HepG2 (cell line): Measurements from ENCODE around the gene ZMYND19. TPM values are rescaled to one million over a fixed set of nuclear protein-coding genes. Genes with fewer than 3 reads are reported as not detected.

Experiments
- ATAC-seq: fragments of 200-7000 bp; cut with Tn5 transposase; 3 replicates; pipeline ENCODE4 v1.9.1; 2020; ENCODE audit warnings: mild to moderate bottlenecking, moderate library complexity
- BruUV-seq: library from RNA; stranded (reverse); fragments of 400-500 nt; replicated peaks from 2 replicates; lab custom pipeline; 2021; lab: Mats Ljungman, UMichigan
- CTCF ChIA-PET: fragments of 300-600 bp; formaldehyde crosslinking; extraction: SDS; loops from one replicate; lab custom pipeline; 2021; ENCODE audit warnings: low total read pairs, inconsistent platforms, low intra/inter-chr PET ratio; lab: Yijun Ruan, JAX
- POLR2A ChIA-PET: fragments of 350-600 bp; sonication (Branson Sonifier 250); formaldehyde crosslinking; loops from one replicate; lab custom pipeline; 2020; ENCODE audit warnings: antibody characterized with exemption, inconsistent platforms; lab: Yijun Ruan, JAX
- DNase-seq: peaks from one replicate; pipeline ENCODE4 v3.0.0-alpha.2; 2015; ENCODE audit warnings: low spot score
- FAIRE-seq: peaks from 3 replicates; lab custom pipeline; 2011; peaks lifted over from hg19 to GRCh38; lab: Jason Lieb, UNC
- H2AFZ ChIP-seq: one replicate; pipeline ENCODE4 v1.6.1; 2011; ENCODE audit warnings: low read length, inconsistent platforms
- H3K27ac ChIP-seq: fragments of 300-600 bp; 3 replicates; pipeline ENCODE4 v1.8.0; 2011; ENCODE audit warnings: mixed run types, mild to moderate bottlenecking, mixed read lengths, low read length, inconsistent platforms; ENCODE audit not compliant: insufficient read depth; ENCODE audit errors: extremely low read length
- H3K27me3 ChIP-seq, 2 experiments: fragments of 200-600 bp in 1 of 2; 2 replicates in 1 of 2; 3 replicates in 1 of 2; pipeline versions ENCODE4 v1.6.0 to v1.8.0; 2011; ENCODE audit warnings: low read length in 2 of 2, mild to moderate bottlenecking in 2 of 2, moderate library complexity in 2 of 2, inconsistent platforms in 1 of 2; ENCODE audit not compliant: insufficient read depth in 2 of 2, control insufficient read depth in 1 of 2
- H3K36me3 ChIP-seq, 2 experiments: fragments of 200-600 bp in 1 of 2; replicated peaks in 1 of 2; 2 replicates in 1 of 2; 3 replicates in 1 of 2; pipeline versions ENCODE4 v1.5.1 to v1.8.0; 2011; ENCODE audit warnings: low read length in 2 of 2, inconsistent platforms in 1 of 2; ENCODE audit not compliant: insufficient read depth in 2 of 2, control insufficient read depth in 1 of 2
- H3K4me1 ChIP-seq: 2 replicates; pipeline ENCODE4 v1.5.1; 2012; ENCODE audit warnings: low read length, inconsistent platforms; ENCODE audit not compliant: insufficient read depth
- H3K4me2 ChIP-seq: 2 replicates; pipeline ENCODE4 v1.6.0; 2011; ENCODE audit warnings: low read depth, low read length, inconsistent platforms
- H3K4me3 ChIP-seq, 3 experiments: fragments of 200-600 bp in 1 of 3; sonication (generic), shearing (Covaris generic) in 1 of 3; replicated peaks in 1 of 3; 2 replicates each; pipeline ENCODE4 v1.5.1; 2011 to 2016; ENCODE audit warnings: low read length in 3 of 3, inconsistent platforms in 2 of 3, low read depth in 2 of 3, mild to moderate bottlenecking in 2 of 3, control low read depth in 1 of 3, mixed read lengths in 1 of 3; ENCODE audit not compliant: insufficient read depth in 1 of 3
- H3K79me2 ChIP-seq: one replicate; pipeline ENCODE4 v1.6.1; 2011; ENCODE audit warnings: low read length, inconsistent platforms; ENCODE audit not compliant: insufficient read depth
- H3K9ac ChIP-seq: 2 replicates; pipeline ENCODE4 v1.6.0; 2011; ENCODE audit warnings: mild to moderate bottlenecking, low read depth, low read length, inconsistent platforms; ENCODE audit not compliant: insufficient read depth
- H3K9me3 ChIP-seq: 2 replicates; pipeline ENCODE4 v1.5.1; 2012; ENCODE audit warnings: mild to moderate bottlenecking, low read length
- H4K20me1 ChIP-seq: 2 replicates; pipeline ENCODE4 v1.6.0; 2011; ENCODE audit warnings: inconsistent platforms, mild to moderate bottlenecking, low read length, moderate library complexity; ENCODE audit not compliant: insufficient read depth
- FOSL2 ChIP-seq: sonication (generic); formaldehyde crosslinking; IDR thresholded peaks from 2 replicates; pipeline ENCODE4 v1.4.0; 2020; ENCODE audit warnings: missing genetic modification reagents
- GABPB1 ChIP-seq: IDR thresholded peaks from 2 replicates; pipeline ENCODE4 v1.6.1; 2016; ENCODE audit warnings: mild to moderate bottlenecking, missing genetic modification reagents, moderate library complexity, missing compliant biosample characterization
- HMGA1 ChIP-seq: sonication (generic); formaldehyde crosslinking; conservative IDR thresholded peaks from 2 replicates; pipeline ENCODE4 v1.4.0; 2020; ENCODE audit warnings: missing genetic modification reagents
- KLF11 ChIP-seq: IDR thresholded peaks from 2 replicates; pipeline ENCODE4 v1.6.1; 2016; ENCODE audit warnings: missing compliant biosample characterization
- MED8 ChIP-seq: sonication (generic); formaldehyde crosslinking; IDR thresholded peaks from 2 replicates; pipeline ENCODE4 v1.8.1; 2023; ENCODE audit warnings: mild to moderate bottlenecking, missing genetic modification reagents; ENCODE audit not compliant: insufficient replicate concordance
- SCMH1 ChIP-seq: sonication (generic); formaldehyde crosslinking; IDR thresholded peaks from 2 replicates; pipeline ENCODE4 v1.9.0; 2021; ENCODE audit warnings: missing genetic modification reagents, mild to moderate bottlenecking, borderline replicate concordance
- SRSF9 ChIP-seq: fragments of 200-400 bp; formaldehyde crosslinking; IDR thresholded peaks from 2 replicates; pipeline ENCODE4 v1.6.1; 2018; ENCODE audit warnings: borderline replicate concordance, mild to moderate bottlenecking, low read depth, low read length; ENCODE audit not compliant: insufficient read depth, poor library complexity, severe bottlenecking
- TBP ChIP-seq: sonication (generic); formaldehyde crosslinking; IDR thresholded peaks from 2 replicates; pipeline ENCODE4 v1.5.0; 2020; ENCODE audit warnings: missing genetic modification reagents
- ZNF569 ChIP-seq: sonication (generic); formaldehyde crosslinking; IDR thresholded peaks from 2 replicates; pipeline ENCODE4 v1.5.0; 2020; ENCODE audit warnings: mild to moderate bottlenecking, missing genetic modification reagents, moderate library complexity, borderline replicate concordance
- ZNF746 ChIP-seq: sonication (generic); formaldehyde crosslinking; IDR thresholded peaks from 2 replicates; pipeline ENCODE4 v1.8.0; 2022; ENCODE audit warnings: mild to moderate bottlenecking, missing genetic modification reagents
- ZSCAN22 ChIP-seq: sonication (generic); formaldehyde crosslinking; IDR thresholded peaks from 2 replicates; pipeline ENCODE4 v1.4.0; 2020; ENCODE audit warnings: mild to moderate bottlenecking, missing genetic modification reagents
- WGBS: methylation state at CpG from one replicate; pipeline ENCODE4 v1.1.6; 2017; ENCODE audit warnings: low lambda C conversion rate; 5-methylcytosine and 5-hydroxymethylcytosine counted together
- in situ Hi-C: cut with HindIII; loops from 2 replicates; pipeline ENCODE4 v1.10.0; 2017; ENCODE audit warnings: low pct_unique_long_range_greater_than_20kb; ENCODE audit not compliant: extremely low pct_ligation_motif_present
- intact Hi-C: fragments of 100-400 bp; cut with micrococcal nuclease; formaldehyde crosslinking; loops from one replicate; pipeline ENCODE4 v1.10.0; 2022; ENCODE audit not compliant: unreplicated experiment
- polyA plus RNA-seq, 8 experiments: library from polyadenylated mRNA; depleted of rRNA in 3 of 8; stranded (reverse) in 7 of 8; unstranded in 1 of 8; fragments of >200 nt; fragmentation: Illumina TruSeq in 4 of 8; extraction: Trizol in 4 of 8; gene quantifications; 2 replicates each; pipeline versions ENCODE4 v1.2.1 to v1.2.3, GENCODE V29; 2011 to 2016; ENCODE audit warnings: low read depth in 4 of 8, missing spikeins in 1 of 8, mixed read lengths in 1 of 8; ENCODE audit not compliant: insufficient read depth in 1 of 8
- total RNA-seq, 5 experiments: library from RNA; depleted of rRNA; stranded (reverse); fragments of >200 nt; fragmentation: Illumina TruSeq; extraction: Trizol; gene quantifications; 2 replicates each; pipeline ENCODE4 v1.2.3, GENCODE V29; 2016; ENCODE audit warnings: low read depth in 1 of 5
- TF ChIP-seq, protein P1 (sequence below): IDR thresholded peaks from 2 replicates; pipeline ENCODE4 v1.6.1; 2012; ENCODE audit warnings: inconsistent platforms
- TF ChIP-seq, protein P2 (sequence below): sonication (generic); formaldehyde crosslinking; IDR thresholded peaks from 2 replicates; pipeline ENCODE4 v1.4.0; 2020; ENCODE audit warnings: missing genetic modification reagents; ENCODE audit errors: not compliant biosample characterization

ZMYND19 gene
- total and polyA plus RNA-seq, 2 of the 13 experiments (the other 11 are each of a cell fraction or from before 2014, with no cell fraction given): 21.3 to 38.7 TPM

DNA sequence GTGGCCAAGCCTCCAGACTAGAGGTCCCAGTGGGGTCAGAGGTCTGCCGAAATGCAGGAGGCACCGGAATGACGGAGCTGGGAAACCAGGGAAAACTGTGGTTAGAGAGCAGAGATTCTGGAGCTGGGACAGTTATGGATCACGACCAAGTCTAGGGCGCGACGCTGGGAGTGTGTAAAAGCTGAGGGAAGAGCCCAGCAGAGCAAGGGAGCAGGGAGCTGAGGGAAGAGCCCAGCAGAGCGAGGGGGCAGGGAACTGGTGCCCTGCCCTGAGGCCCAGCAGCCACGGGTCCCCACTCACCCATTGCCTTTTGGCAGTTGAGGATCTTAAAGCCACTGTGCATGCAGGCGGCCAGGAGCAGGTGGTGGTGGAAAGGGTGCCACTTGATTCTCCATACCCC lies 26.2 kb downstream of the ZMYND19 start:
- peaks cover 2 to 28% of the 10 kb centered on the region in 2 experiments; a peak in 3 of 5 replicates for H3K36me3 ChIP-seq
- 98% methylated on average over 10 of the region's 10 CpGs for WGBS
- H3K27me3 ChIP-seq: no peaks in the 10 kb centered on the region
- intact Hi-C loops: no loop called here
- H2AFZ ChIP-seq: no peak overlapping the region
- in situ Hi-C loops: no loop called here
- CTCF ChIA-PET: no interaction called here
- no peaks in the 10 kb centered on the region for H3K9me3 ChIP-seq
- TF ChIP-seq HMGA1 (CRISPR knock-in tag) (no peak), TBP (CRISPR knock-in tag) (no peak), ZSCAN22 (CRISPR knock-in tag) (no peak), FOSL2 (no peak), ZNF746 (no peak), SCMH1 (CRISPR knock-in tag) (no peak), KLF11 (CRISPR knock-in tag) (no peak), SRSF9 (no peak), MED8 (CRISPR knock-in tag) (no peak), GABPB1 (no peak), ZNF569 (no peak)
- TF ChIP-seq, protein P1, sequence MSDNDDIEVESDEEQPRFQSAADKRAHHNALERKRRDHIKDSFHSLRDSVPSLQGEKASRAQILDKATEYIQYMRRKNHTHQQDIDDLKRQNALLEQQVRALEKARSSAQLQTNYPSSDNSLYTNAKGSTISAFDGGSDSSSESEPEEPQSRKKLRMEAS: no peak
- TF ChIP-seq, protein P2, sequence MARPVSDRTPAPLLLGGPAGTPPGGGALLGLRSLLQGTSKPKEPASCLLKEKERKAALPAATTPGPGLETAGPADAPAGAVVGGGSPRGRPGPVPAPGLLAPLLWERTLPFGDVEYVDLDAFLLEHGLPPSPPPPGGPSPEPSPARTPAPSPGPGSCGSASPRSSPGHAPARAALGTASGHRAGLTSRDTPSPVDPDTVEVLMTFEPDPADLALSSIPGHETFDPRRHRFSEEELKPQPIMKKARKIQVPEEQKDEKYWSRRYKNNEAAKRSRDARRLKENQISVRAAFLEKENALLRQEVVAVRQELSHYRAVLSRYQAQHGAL (CRISPR knock-in tag): no peak
- FAIRE-seq (no peak), ATAC-seq (no peak), DNase-seq (no peak)
- H3K4me2 ChIP-seq: no peak overlapping the region
- POLR2A ChIA-PET: no interaction called here
- H3K9ac ChIP-seq: no peak overlapping the region
- H3K4me1 ChIP-seq: peaks cover 28% of the 10 kb centered on the region
- H4K20me1 ChIP-seq: no peaks in the 10 kb centered on the region
- H3K79me2 ChIP-seq: no peaks in the 10 kb centered on the region
- H3K4me3 ChIP-seq: no peak overlapping the region
- BruUV-seq: no TSS peak
- no peak overlapping the region for H3K27ac ChIP-seq
